Breast epithelium (tissue), 3 donors: ENCODE measurements around the gene SLC23A2.

Source experiments
- CTCF ChIP-seq, 3 donors: fragments of 450-650 bp; IDR thresholded peaks; one replicate each; pipeline ENCODE4 v1.5.1; 2016 to 2017; ENCODE audit warnings: antibody characterized with exemption in 3 of 3, mild to moderate bottlenecking in 3 of 3, moderate library complexity in 3 of 3
- POLR2A ChIP-seq: fragments of 450-650 bp; IDR thresholded peaks from one replicate; pipeline ENCODE4 v1.6.1; 2016; ENCODE audit warnings: antibody characterized with exemption, mild to moderate bottlenecking, moderate library complexity
- POLR2AphosphoS5 ChIP-seq, 3 donors: sonication (generic); formaldehyde crosslinking; IDR thresholded peaks; one replicate each; pipeline ENCODE4 v1.6.1; 2017; ENCODE audit warnings: antibody characterized with exemption in 3 of 3

DNA sequence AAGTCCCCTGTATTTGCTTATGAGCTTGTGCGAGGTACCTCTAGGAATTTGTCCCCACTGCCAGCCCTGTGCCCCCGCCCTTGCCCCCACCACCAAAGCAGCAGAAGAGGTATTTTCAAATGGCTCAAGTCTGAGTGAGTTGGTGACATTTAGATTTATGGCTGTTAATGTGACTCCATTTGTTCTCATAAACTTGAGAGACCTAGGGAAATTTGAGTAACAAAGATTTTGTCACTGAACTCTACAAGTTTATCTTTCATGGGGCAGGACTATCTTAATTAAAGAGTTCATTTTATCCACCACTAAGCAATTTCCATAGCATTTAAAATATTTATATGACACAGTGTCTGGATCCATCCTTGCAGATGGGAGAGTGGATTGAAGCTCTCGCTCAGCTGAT lies 171.1 kb downstream of the SLC23A2 start:
- no peak for TF ChIP-seq CTCF (IDR thresholded peaks at IDR 0.05)
- no peak for TF ChIP-seq POLR2AphosphoS5 (IDR thresholded peaks at IDR 0.05)
- no peak for TF ChIP-seq POLR2A
